Fibroblast of skin of left biceps (primary cell): ENCODE results near the gene EIF4G3.
A peak's percentile ranks its signal among the peaks of the same experiment; 100 is the strongest.
"Not testable (repeated sequence)": the region's sequence is repeated elsewhere in the genome, so short reads cannot be mapped to it uniquely, and the experiment has no call there.

Experiments
- DNase-seq, 2 experiments: peaks; one replicate each; pipeline ENCODE4 v3.0.0-alpha.2; 2013; ENCODE audit warnings: low read depth in 2 of 2

EIF4G3 gene

DNA sequence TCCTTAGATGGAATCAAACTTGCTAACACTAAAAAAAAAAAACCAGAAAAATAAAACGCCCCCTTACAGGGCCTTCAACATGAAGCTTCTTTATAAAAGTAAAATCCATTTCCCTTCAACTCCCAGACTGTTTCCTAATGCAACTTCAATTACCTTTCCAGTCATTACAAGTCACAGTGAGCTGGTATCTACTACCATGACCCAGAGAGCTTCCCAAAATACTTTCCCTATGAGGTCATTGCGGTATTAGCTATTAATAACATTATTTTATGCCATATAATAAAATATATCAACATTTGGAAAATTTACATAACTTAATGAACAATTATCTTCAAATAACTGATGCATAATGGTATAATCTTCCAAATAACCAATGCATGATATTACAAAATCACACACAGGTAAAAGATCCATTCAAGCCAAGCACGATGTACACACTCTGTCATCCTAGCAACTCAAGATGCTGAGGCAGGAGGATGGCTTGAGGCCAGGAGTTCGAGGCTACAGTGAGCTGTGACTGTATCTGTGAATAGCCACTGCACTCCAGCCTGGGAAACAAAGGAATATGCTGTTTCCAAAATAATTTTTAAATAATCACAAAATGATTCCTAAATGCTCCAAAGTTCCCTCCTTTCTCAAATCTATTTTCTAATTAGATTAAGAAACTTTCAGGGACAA lies 24.1 kb downstream of the EIF4G3 start:
- DNase-seq: no peak

DNA sequence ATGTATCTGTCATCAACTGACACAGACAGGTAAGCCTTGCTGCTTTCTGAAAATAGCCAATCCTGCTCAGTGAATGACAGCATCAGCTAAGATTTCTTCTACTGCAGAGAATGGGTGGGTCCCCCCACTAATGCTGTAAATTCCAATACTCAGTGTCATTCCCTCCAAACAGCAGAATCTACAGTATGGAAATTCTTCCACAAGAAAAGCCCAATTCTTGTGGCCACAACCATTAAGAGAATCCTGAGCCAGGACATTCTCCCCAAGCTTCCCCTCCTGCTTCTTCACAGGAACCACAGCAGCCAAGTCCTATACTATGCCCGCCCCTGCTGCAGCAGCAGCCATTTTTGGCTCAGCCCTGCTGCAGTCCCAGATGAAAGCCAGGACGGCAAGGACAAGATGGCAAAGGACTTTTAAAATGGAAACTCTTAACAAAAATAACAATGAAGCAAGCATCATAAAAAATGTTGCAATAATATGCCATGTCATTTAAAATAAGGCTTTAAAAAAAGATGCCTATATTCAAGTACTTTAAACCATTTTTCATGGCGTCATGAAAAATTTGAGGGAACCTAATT lies 26.8 kb downstream of the EIF4G3 start:
- peak; percentile 94 to 95 for DNase-seq

DNA sequence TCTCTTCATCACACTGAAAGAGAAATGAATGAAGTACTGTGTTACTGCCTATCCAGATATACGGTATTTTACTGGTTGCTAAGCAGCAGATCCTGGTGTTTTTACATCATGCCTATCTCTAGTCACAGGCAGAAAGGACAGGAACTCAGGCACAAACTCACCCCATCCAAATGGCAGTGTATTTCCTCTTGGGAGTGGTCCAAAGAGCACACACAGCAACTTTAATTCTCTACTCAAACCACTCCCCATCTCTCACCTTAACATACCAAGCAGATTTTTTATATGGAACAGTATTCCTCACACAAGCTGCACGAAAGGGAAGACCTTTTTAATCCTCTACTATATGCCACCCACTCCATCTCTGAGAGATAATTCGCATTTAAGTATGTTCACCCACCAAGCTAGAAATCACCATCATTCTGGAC lies 27.3 kb downstream of the EIF4G3 start:
- no peak for DNase-seq

DNA sequence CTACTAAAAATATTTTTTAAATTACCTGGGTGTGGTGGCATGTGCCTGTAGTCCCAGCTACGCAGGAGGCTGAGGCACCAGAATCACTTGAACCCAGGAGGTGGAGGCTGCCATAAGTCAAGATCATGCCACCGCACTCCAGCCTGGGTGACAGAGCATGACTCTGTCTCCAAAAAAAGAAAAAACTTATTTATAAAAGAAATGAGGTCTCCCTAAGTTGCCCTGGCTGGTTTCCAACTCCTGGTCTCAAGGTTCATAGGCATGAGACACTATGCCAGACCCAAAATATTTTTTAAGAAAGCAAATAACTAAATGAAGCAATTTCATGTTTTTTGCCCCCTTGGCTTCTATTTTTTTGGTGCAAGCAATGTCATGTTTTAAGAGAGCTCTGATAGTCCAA lies 32.9 kb downstream of the EIF4G3 start:
- DNase-seq: no peak

DNA sequence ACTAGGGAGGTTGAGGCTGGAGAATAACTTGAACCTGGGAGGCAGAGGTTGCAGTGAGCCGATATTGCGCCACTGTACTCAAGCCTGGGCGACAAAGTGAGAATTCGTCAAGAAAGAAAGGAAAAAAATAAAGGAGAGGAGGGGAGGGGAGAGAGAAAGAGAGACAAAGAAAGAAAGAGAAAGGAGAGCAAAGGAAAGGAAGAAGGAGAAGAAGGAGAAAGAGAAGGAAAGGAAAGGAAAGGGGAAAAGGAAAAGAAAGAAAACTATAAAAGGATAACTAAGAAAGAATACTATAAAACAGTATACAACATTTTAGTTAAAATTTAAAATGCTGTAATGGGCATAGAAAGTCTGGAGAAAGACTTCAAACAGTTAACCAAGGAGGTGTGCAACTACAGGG lies 33.6 kb downstream of the EIF4G3 start:
- no peak for DNase-seq

DNA sequence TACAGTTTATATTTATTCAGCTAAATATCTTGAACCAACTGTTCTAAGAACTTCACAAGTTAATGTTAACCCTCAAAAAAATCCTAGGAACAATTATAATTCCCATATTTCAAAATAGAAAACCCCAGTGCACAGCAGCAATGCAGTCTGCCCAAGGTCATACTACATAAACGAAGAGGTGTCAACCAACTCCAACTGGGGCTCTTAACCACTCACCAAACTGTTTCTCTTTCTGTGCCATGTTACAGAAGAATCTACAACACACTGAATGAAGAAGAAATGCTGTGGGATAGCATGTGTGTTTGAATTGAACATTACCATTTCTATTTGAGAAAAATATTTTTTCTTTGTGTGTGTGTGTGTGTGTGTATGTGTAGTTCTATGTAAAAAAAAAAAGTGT lies 35.7 kb downstream of the EIF4G3 start:
- DNase-seq: no peak

DNA sequence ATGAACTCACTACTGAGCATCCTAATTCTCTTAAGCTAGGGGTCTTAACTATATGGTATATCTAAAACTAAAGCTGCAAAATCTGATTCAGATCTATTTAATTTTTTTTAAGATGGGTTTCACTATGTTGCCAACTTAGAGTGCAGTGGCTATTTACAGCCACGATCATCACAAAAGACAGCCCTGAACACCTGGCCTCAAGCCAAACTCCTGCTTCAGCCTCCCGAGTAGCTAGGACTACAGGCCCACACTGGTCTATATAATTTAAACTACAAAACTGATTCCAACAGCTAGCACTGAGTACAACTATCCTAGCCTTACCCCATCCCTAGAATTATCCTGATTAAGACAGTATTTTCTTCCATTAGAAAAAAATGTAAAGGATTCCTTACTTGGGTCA lies 37.1 kb downstream of the EIF4G3 start:
- DNase-seq: no peak

DNA sequence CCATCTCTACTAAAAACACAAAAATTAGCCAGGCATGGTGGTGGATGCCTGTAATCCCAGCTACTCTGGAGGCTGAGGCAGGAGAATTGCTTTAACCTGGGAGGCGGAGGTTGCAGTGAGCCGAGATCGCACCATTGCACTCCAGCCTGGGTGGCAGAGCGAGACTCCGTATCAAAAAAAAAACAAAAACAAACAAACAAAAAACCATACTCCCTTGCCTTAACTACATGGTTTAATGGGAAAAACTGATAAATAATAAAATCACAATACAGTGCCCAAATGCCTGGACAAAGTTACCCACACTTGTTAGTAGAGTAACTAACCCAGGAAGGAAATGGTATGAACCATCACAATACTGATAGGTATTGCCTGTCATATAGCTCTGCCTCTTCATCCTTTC lies 40.4 kb downstream of the EIF4G3 start:
- not testable (repeated sequence) for DNase-seq

DNA sequence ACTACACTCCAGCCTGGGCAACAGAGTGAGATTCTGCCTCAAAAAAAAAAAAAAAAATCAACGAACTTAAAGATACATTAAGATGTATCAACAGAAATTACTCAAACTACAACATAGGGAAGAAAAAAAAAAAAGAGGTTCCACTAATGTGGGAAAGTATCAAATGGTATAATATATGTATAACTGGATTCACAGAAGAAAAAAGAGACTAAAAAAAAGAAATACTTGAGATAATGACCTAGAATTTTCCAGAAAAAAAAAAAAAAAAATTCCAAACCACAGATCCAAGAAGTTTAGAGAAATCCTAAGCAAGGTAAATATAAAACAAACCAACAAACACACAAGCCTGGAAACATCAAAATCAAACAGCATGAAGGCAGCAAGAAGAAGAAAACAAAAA lies 45.5 kb downstream of the EIF4G3 start:
- DNase-seq: no peak

DNA sequence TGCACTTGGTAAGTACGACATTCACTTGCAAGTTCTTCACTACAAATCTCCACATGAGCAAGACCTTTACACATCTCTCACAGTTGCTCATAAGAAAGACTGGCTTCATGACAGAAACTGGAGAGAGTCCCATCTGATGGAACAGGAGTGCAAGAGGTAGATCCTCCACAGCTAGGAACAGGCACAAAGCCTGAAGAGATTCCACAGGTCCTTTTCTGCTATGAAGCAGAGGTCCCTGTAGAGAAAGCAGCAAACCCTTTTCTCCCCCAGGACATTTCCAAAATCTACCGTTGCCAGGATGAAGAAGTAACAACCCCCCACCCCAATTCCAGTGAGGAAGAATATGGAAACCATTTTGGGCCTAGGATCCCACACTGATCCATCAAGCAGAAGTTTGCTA lies 47.3 kb downstream of the EIF4G3 start:
- DNase-seq: no peak

DNA sequence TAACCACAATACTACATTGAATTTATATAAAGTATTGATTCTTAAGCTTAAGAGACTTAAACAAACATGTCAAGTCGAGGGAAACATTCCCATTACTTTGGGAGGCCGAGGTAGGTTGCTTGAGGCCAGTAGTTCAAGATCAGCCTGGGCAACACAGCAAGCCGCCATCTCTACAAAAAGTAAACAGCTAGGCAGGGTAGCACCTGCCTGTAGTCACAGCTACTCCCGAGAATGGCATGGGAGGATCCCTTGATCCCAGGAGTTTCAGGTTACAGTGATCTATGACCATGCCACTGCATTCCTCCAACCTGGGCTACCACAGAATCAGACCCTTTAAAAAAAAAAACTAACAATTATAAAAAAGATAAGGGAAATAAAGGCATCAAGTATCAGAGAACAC lies 50.4 kb downstream of the EIF4G3 start:
- no peak for DNase-seq

DNA sequence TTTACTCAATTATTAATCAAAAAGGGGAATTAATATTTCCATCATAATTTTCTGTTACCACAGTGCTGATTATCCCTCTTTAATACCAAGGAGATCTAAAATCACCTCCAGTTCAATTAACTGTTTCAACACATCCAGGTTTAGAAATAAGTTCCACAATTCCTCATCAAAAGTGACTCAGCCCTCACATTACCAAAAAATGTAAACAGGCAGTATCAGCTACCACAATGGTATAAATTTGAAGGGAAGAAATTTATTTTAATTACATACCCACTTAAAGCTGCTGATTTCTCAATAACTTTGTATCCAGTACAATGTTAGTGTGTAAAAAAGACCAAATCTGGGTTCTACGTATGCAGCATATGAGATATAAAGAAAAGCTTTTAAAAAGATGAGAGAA lies 51.9 kb downstream of the EIF4G3 start:
- peak; percentile 34 to 47 for DNase-seq

DNA sequence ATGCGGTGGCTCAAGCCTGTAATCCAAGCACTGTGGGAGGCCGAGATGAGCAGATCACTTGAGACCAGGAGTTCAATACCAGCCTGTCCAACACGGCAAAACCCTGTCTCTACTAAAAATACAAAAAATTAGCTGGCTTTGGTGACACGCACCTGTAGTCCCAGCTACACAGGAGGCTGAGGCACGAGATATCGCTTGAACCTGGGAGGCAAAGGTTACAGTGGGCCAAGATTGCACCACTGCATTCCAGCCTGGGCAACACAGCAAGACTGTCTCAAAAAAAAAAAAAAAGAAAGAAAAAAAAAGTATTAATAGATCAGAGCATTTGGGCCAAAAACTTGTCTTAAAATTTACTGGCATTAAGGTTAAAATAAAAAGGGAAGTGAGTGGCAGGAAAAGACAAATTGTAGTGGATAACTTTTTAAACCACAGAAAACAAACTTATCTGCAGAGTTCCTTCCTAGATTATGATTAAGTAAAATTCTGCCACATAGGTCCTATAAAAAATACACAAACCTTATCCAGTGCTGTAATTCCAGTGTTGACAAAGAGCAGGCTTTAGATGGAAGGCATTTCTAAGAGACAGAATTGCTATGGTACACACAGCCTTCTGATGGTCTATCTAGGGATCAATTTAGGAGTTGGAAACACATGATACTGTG lies 53.3 kb downstream of the EIF4G3 start:
- DNase-seq: no peak

DNA sequence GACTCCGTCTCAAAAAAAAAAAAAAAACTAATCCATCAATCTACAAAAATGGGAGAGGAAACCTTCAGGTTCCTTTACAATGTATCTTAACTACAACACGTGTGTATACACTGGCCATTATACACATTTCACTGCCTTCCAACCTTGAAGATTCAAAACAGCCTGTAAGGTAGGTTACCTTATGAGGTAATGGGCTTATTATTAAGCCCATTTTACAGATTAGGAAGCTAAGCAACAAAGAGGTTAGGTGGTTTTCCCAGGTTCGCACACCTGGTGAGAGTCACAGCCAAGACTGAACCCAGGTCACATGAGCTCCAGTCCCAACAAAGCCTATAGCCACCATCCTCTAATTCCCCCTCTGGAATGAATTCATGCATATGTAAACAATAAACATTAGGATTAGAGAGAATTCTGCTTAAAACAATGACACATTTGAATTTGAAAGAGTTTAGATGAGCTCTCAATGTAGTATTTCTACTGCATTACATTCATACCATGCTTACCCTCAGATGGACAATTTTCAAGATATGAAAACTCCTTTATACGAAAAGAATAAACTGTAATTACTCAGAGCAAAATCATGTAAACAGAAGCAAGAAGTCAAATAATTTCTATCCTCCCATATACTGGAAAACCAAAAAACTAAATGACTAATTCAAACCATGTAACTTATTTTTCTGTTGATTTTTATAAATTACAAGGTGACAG lies 54.8 kb downstream of the EIF4G3 start:
- DNase-seq: no peak

DNA sequence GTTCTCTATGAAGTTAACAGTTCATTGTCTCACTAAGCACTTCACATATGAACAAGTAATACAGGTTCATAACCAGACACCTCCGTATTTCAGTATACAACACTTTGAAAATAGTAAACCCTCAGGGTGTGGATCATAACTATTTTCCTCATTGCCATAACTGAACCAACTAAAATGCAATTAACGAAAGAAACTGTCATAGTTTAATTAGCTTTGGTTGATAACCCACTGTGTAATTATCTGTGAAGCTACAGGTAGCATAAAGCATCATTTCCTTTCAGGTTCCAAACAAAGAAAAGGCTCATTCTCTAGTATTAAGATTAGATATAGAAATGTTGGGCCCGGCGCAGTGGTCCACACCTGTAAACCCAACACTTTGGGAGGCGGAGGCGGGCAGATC lies 58.5 kb downstream of the EIF4G3 start:
- DNase-seq: no peak

DNA sequence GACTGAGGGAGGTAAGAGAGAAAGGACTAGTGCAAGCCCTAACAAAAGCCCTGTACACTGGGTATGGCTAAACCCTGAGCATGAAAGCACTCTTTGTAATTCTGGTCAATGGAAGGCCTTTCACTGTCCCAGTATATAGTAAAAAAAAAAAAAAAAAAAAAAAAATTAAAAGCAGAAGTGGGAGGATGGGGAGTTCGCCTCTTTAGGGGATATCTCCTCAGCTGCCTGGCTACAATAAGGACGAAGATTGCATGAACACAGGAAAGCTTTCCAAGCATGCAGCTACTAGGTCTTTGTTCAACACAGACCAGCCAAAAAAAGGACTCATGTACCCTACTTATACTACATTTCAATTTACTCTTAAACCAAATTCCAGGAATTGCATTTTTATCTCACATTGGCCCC lies 59.1 kb downstream of the EIF4G3 start:
- no peak for DNase-seq

DNA sequence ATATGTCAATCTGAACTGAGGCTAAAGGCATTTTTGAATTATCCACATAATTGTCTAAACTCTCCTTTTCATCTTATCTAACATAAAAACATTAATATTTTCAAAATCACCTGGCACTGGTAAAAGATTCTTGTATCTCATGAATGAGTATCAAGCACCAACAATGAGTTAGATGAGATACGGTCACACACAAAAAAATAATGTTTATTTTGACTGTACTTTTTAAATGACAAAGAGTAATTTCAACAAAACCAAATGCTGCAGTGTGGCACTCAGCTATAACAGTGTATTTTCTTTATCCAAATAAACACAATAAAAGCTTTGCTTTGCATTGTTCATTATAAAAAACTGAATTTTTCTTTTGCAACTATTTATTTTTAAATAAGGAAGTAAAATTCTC lies 59.5 kb downstream of the EIF4G3 start:
- no peak for DNase-seq

DNA sequence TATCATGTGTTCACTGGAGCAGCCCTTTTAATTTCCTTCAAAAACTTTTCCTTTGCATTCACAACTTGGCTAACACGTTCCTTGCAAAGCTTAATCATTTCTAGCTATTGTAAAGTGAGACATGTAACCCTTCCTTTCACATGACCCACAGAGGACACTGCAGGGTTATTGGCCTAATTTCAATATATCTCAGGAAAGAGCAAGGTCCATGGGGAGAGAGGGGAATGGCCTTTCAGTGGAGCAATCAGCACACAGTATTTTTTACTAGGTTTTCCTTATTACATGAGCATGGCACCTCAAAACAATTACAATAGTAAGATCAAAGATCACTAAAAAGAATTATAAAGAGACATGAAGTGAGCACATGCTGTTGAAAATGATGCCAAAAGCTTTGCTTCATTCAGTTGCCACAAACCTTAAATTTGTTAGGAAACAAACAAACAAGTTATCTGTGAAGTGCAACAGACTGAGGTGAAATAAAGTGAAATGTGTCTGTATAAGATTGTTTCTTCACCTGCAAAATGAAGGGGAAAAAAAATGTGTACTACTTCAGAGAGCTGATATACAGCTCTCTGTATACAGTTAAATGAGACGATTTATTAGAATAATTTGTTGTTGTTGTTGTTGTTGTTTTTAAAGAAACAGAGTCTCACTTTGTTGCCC lies 61.5 kb downstream of the EIF4G3 start:
- no peak for DNase-seq

DNA sequence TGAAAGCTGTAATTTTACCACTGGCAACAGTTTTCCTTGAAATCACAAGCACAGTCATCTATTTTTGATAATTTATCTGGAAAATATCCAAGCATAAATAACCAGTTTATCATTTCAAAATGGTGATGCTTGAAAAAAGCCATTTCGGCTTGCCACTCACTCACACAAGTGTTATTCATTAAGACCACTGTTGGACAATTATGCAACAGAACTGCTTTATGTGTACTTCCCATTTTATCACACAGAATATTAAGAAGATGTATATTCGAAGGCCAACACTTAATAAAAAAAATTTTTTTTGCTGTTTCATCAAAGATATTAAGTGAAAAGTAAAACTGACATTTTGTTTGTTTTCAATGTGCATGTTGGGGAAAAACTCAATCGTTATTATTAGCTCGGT lies 62.3 kb downstream of the EIF4G3 start:
- no peak for DNase-seq

DNA sequence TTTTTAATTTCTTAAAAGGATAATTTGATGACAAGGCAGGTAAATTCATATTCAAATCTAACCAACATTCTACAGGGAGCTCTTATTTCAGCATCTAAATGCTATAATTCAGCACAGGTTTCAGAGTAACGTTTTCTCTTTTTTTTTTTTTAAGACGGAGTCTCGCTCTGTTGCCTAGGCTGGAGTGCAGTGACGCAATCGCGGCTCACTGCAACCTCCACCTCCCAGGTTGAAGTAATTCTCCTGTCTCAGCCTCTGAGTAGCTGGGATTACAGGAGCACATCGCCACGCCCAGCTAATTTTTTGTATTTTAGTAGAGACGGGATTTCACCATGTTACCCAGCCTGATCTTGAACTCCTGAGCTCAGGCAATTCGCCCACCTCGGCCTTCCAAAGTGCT lies 66.5 kb downstream of the EIF4G3 start:
- no peak for DNase-seq

DNA sequence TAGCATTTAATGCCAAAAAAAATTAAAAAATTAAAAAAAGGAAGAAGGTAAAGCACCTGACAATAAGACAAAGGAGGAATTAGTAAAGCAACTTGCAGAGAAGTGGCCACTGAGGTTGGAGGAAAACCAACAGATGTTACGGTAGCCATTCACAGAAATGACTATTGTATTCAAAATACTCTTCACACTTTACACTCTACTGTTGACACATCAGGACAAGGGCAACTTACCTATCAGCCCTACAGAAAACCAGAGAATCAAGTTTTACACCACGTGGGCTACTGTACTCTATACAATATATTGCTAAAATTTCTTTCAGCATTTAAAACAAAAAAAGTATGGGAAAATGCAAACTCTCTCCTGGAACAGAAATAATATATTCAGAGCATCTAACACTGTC lies 70.0 kb downstream of the EIF4G3 start:
- DNase-seq: no peak

DNA sequence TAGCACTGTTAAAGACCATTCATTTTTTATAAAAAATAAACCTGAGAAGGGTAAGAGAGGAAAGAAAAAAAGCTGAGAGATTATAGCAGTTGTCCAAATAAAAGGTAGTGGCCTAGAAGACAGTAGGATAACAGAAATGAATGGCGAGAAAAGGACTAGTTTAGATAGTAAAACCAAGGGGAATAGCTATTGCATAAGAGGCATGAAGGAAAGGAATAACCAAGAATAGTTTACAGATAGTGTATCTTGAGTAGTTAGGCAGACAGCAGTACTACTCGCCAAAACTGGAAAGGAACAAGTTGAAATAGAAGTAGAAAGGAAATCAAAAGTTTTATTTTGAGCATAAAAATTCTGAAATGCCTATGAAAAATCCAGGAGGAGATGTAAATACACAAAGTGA lies 70.5 kb downstream of the EIF4G3 start:
- DNase-seq: no peak
